Testis (tissue), 2 donors: ENCODE results near the gene NBPF4.

Source experiments
- CTCF ChIP-seq, 3 experiments: fragments of 450-650 bp in 2 of 3; fragments of 200-600 bp in 1 of 3; sonication (generic) in 1 of 3; IDR thresholded peaks; one replicate each; pipeline ENCODE4 v1.5.1; 2016 to 2019; ENCODE audit warnings: antibody characterized with exemption in 3 of 3, mild to moderate bottlenecking in 2 of 3, moderate library complexity in 1 of 3
- POLR2A ChIP-seq: fragments of 450-650 bp; IDR thresholded peaks from one replicate; pipeline ENCODE4 v1.6.1; 2017; ENCODE audit warnings: antibody characterized with exemption, mild to moderate bottlenecking, moderate library complexity

- TF ChIP-seq CTCF (IDR thresholded peaks at IDR 0.05) (no peak), POLR2A (no peak)
Measured at GRCh38 chr1:108201687-108202086, 42.2 kb downstream of the NBPF4 start.
